ENCODE data around the gene SLC7A6.

DNA sequence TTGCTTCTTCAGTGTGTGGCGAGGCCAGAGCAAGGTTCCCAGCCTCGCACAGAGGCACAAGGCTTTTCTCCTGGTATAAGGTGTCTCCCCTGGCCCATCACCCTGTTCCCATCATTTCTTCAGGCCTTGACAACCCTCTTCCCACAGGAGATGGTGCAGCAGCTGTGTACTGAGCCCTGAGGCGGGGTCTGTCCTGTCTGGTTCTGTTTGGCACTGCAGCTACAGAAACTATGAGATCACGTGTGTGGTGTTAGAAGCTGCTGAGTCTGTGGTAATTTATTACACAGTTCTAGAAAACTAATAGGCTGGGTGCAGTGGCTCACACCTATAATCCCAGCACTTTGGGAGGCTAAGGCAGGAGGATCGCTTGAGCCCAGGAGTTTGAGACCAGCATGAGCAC, 11.9 kb upstream of the SLC7A6 start:
- TF ChIP-seq POLR2AphosphoS5 (IDR thresholded peaks at IDR 0.05; ENCODE audit: borderline replicate concordance, low read depth, low read length) (no peak), EZH2 (IDR thresholded peaks at IDR 0.05) (no peak), FOXP2 (optimal IDR thresholded peaks at IDR 0.05; ENCODE audit: control extremely low read depth, extremely low read length, insufficient read depth) (no peak)
